Fibroblast of lung (primary cell): ENCODE data around the gene SPSB2. TPM values are rescaled to one million over a fixed set of nuclear protein-coding genes. Genes with fewer than 3 reads are reported as not detected.
A peak's percentile ranks its signal among the peaks of the same experiment; 100 is the strongest.

ENCODE experiments used
- DNase-seq, 2 donors: peaks; one replicate each; pipeline versions ENCODE4 v3.0.0 to v3.0.0-alpha.2; 2010; ENCODE audit warnings: low read depth in 2 of 2
- H2AFZ ChIP-seq: 2 replicates; pipeline ENCODE4 v1.5.1; 2012; ENCODE audit warnings: low read length, control low read depth, inconsistent platforms
- H3K27ac ChIP-seq: 2 replicates; pipeline ENCODE4 v1.5.1; 2011; ENCODE audit warnings: low read length, control low read depth; ENCODE audit not compliant: insufficient read depth
- H3K27me3 ChIP-seq: 2 replicates; pipeline ENCODE4 v1.5.1; 2011; ENCODE audit warnings: mild to moderate bottlenecking, low read length; ENCODE audit not compliant: control insufficient read depth, insufficient read depth
- H3K36me3 ChIP-seq: 2 replicates; pipeline ENCODE4 v1.5.1; 2011; ENCODE audit warnings: low read length; ENCODE audit not compliant: control insufficient read depth, insufficient read depth
- H3K4me1 ChIP-seq: 2 replicates; pipeline ENCODE4 v1.5.1; 2011; ENCODE audit warnings: low read length; ENCODE audit not compliant: control insufficient read depth, insufficient read depth; ENCODE audit errors: extremely low read depth
- H3K4me2 ChIP-seq: 2 replicates; pipeline ENCODE4 v1.5.1; 2011; ENCODE audit warnings: low read length, control low read depth; ENCODE audit not compliant: insufficient read depth; ENCODE audit errors: extremely low read depth
- H3K4me3 ChIP-seq, 4 experiments: fragments of 200-600 bp in 1 of 4; sonication (generic) in 1 of 4; replicated peaks in 1 of 4; 2 replicates each; pipeline ENCODE4 v1.5.1; 2011 to 2016; ENCODE audit warnings: low read length in 4 of 4, low read depth in 3 of 4, mild to moderate bottlenecking in 3 of 4, control low read depth in 2 of 4, inconsistent platforms in 1 of 4, mixed read lengths in 1 of 4; ENCODE audit not compliant: insufficient read depth in 1 of 4; ENCODE audit errors: control extremely low read depth in 1 of 4
- H3K79me2 ChIP-seq: 2 replicates; pipeline ENCODE4 v1.5.1; 2012; ENCODE audit warnings: mild to moderate bottlenecking, low read length, inconsistent platforms; ENCODE audit not compliant: control insufficient read depth, insufficient read depth
- H3K9ac ChIP-seq: 2 replicates; pipeline ENCODE4 v1.5.1; 2011; ENCODE audit warnings: mild to moderate bottlenecking, low read length, control low read depth; ENCODE audit not compliant: insufficient read depth
- H3K9me3 ChIP-seq: 2 replicates; pipeline ENCODE4 v1.5.1; 2012; ENCODE audit warnings: low read depth, low read length; ENCODE audit not compliant: control insufficient read depth, insufficient read depth
- H4K20me1 ChIP-seq: 2 replicates; pipeline ENCODE4 v1.5.1; 2011; ENCODE audit warnings: low read length; ENCODE audit not compliant: control insufficient read depth, insufficient read depth; ENCODE audit errors: extremely low read depth
- EZH2 ChIP-seq: IDR thresholded peaks from 2 replicates; pipeline ENCODE4 v1.5.1; 2012; ENCODE audit warnings: low read length, control low read depth, mild to moderate bottlenecking; ENCODE audit errors: missing control alignments
- polyA plus RNA-seq, 2 donors: library from polyadenylated mRNA; depleted of rRNA in 1 of 2; stranded (reverse) in 1 of 2; unstranded in 1 of 2; fragments of >200 nt; gene quantifications; 2 replicates each; pipeline ENCODE4 v1.2.1, GENCODE V29; 2011 to 2012; ENCODE audit warnings: missing spikeins in 1 of 2
- total RNA-seq: library from RNA; depleted of rRNA; stranded (reverse); fragments of >200 nt; gene quantifications from 2 replicates; pipeline ENCODE4 v1.2.1, GENCODE V29; 2014
- TF ChIP-seq, protein P1 (sequence below), 2 donors: IDR thresholded peaks in 1 of 2; conservative IDR thresholded peaks in 1 of 2; 1 replicate in 1 of 2; 2 replicates in 1 of 2; pipeline ENCODE4 v1.5.1; 2011 to 2012; ENCODE audit warnings: low read length in 2 of 2, control low read depth in 1 of 2, inconsistent platforms in 1 of 2, low read depth in 1 of 2, mild to moderate bottlenecking in 1 of 2

The SPSB2 gene
- total and polyA plus RNA-seq, 2 donors (not counting 1 experiment from before 2014, with no cell fraction given) = 1.8 to 12.7 TPM

GRCh38 chr12:6869049-6870021, 3.8 kb downstream of the SPSB2 start:
- Histone ChIP-seq H3K9ac (no peak overlapping the region), H3K4me1 (peaks cover 31% of the 10 kb centered on the region), H3K27ac (peak overlapping the region; percentile 84), H3K4me3 (peak overlapping the region; percentile 89 to 94 (median 92)), H3K36me3 (peaks cover 22% of the 10 kb centered on the region), H2AFZ (no peak overlapping the region), H3K27me3 (no peaks in the 10 kb centered on the region), H4K20me1 (peaks cover 4% of the 10 kb centered on the region), H3K9me3 (no peaks in the 10 kb centered on the region), H3K79me2 (peaks cover 43% of the 10 kb centered on the region), H3K4me2 (peak overlapping the region; percentile 96)
- peak; percentile 54 to 77 for DNase-seq
- TF ChIP-seq EZH2 = no peak
- TF ChIP-seq, protein P1, sequence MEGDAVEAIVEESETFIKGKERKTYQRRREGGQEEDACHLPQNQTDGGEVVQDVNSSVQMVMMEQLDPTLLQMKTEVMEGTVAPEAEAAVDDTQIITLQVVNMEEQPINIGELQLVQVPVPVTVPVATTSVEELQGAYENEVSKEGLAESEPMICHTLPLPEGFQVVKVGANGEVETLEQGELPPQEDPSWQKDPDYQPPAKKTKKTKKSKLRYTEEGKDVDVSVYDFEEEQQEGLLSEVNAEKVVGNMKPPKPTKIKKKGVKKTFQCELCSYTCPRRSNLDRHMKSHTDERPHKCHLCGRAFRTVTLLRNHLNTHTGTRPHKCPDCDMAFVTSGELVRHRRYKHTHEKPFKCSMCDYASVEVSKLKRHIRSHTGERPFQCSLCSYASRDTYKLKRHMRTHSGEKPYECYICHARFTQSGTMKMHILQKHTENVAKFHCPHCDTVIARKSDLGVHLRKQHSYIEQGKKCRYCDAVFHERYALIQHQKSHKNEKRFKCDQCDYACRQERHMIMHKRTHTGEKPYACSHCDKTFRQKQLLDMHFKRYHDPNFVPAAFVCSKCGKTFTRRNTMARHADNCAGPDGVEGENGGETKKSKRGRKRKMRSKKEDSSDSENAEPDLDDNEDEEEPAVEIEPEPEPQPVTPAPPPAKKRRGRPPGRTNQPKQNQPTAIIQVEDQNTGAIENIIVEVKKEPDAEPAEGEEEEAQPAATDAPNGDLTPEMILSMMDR (conservative IDR thresholded peaks at IDR 0.05 in 1 of 2, IDR thresholded peaks at IDR 0.05 in 1 of 2; ENCODE audit: low read depth in 1 of 2, low read length in 2 of 2) = peak; percentile 89 to 90

GRCh38 chr12:6868211-6869048, 4.7 kb downstream of the SPSB2 start:
- peaks cover 43% of the 10 kb centered on the region for H3K79me2 ChIP-seq
- peaks cover 4% of the 10 kb centered on the region for H4K20me1 ChIP-seq
- DNase-seq = no peak
- peaks cover 25% of the 10 kb centered on the region for H3K36me3 ChIP-seq
- no peaks in the 10 kb centered on the region for H3K27me3 ChIP-seq
- TF ChIP-seq EZH2 = no peak
- TF ChIP-seq, protein P1 (conservative IDR thresholded peaks at IDR 0.05 in 1 of 2, IDR thresholded peaks at IDR 0.05 in 1 of 2; ENCODE audit: low read depth in 1 of 2, low read length in 2 of 2) = peak in 1 of 2 donors; percentile 36
- H3K4me1 ChIP-seq = peaks cover 29% of the 10 kb centered on the region
- peak overlapping the region; percentile 93 for H3K9ac ChIP-seq
- H3K9me3 ChIP-seq = no peaks in the 10 kb centered on the region
- peak overlapping the region; percentile 84 for H3K27ac ChIP-seq
- no peak overlapping the region for H2AFZ ChIP-seq
- peak overlapping the region; percentile 96 for H3K4me2 ChIP-seq
- peak overlapping the region; percentile 89 to 94 (median 92) for H3K4me3 ChIP-seq
